ENCODE data around the gene ARAP3. TPM values are rescaled to one million over a fixed set of nuclear protein-coding genes. Genes with fewer than 3 reads are reported as not detected.

The ARAP3 gene
- total RNA-seq, 1 experiment from 2014 or later = 2.5 TPM

GRCh38 chr5:141708016-141708415 is 26.0 kb upstream of the ARAP3 start:
- H3K27me3 ChIP-seq (ENCODE audit: control insufficient read depth, insufficient read depth, low read length) = peaks cover 12% of the 10 kb centered on the region
- CTCF ChIA-PET = interaction anchor here (0.6 kb wide), 1 partner anchor 182 kb away, joined by 3 read pairs; no protein-coding TSS in a partner anchor
- POLR2A ChIA-PET = no interaction called here
- BruUV-seq (replicated peaks) = no TSS peak
- H3K4me1 ChIP-seq (ENCODE audit: control insufficient read depth, insufficient read depth, low read length) = no peaks in the 10 kb centered on the region; the same call in 1 of the 2 replicates
- ATAC-seq (no peak), DNase-seq (ENCODE audit: low read depth, low spot score) (no peak)
- no peaks in the 10 kb centered on the region for H3K9me3 ChIP-seq (ENCODE audit: control insufficient read depth, insufficient read depth, low read depth, low read length)
- intact Hi-C loops (cut with micrococcal nuclease; ENCODE audit: unreplicated experiment) (no loop called here), in situ Hi-C loops (cut with HindIII; ENCODE audit: low pct_unique_long_range_greater_than_20kb, low sequenced_read_pairs) (no loop called here)
- no peak overlapping the region for H3K4me3 ChIP-seq (ENCODE audit: low read depth in 2 of 2, low read length in 2 of 2)
- TF ChIP-seq POLR2AphosphoS5 (IDR thresholded peaks at IDR 0.05; ENCODE audit: low read depth, low read length) (no peak), REST (IDR thresholded peaks at IDR 0.05; ENCODE audit: insufficient read depth in 1 of 2, low read depth in 2 of 2, low read length in 1 of 2) (no peak), SIN3A (IDR thresholded peaks at IDR 0.05; ENCODE audit: borderline replicate concordance, insufficient read depth, low read depth, low read length) (no peak), TCF7L2 (IDR thresholded peaks at IDR 0.05; ENCODE audit: low read depth, low read length) (no peak)
- TF ChIP-seq, protein P1, sequence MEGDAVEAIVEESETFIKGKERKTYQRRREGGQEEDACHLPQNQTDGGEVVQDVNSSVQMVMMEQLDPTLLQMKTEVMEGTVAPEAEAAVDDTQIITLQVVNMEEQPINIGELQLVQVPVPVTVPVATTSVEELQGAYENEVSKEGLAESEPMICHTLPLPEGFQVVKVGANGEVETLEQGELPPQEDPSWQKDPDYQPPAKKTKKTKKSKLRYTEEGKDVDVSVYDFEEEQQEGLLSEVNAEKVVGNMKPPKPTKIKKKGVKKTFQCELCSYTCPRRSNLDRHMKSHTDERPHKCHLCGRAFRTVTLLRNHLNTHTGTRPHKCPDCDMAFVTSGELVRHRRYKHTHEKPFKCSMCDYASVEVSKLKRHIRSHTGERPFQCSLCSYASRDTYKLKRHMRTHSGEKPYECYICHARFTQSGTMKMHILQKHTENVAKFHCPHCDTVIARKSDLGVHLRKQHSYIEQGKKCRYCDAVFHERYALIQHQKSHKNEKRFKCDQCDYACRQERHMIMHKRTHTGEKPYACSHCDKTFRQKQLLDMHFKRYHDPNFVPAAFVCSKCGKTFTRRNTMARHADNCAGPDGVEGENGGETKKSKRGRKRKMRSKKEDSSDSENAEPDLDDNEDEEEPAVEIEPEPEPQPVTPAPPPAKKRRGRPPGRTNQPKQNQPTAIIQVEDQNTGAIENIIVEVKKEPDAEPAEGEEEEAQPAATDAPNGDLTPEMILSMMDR (IDR thresholded peaks at IDR 0.05) = no peak
- no peaks in the 10 kb centered on the region for H3K36me3 ChIP-seq (ENCODE audit: control insufficient read depth, insufficient read depth, low read length)
- no peak overlapping the region for H3K27ac ChIP-seq (ENCODE audit: low read length)

- TF ChIP-seq POLR2AphosphoS5 (IDR thresholded peaks at IDR 0.05; ENCODE audit: low read depth, low read length) = no peak
- TF ChIP-seq TCF7L2 (IDR thresholded peaks at IDR 0.05; ENCODE audit: low read depth, low read length) = no peak
- no peak for TF ChIP-seq REST (IDR thresholded peaks at IDR 0.05; ENCODE audit: insufficient read depth in 1 of 2, low read depth in 2 of 2, low read length in 1 of 2)
- TF ChIP-seq, protein P1 (IDR thresholded peaks at IDR 0.05) = no peak
- TF ChIP-seq SIN3A (IDR thresholded peaks at IDR 0.05; ENCODE audit: borderline replicate concordance, insufficient read depth, low read depth, low read length) = no peak
- ChIA-PET CTCF (interaction anchor here (0.6 kb wide), 1 partner anchor 182 kb away, joined by 3 read pairs; no protein-coding TSS in a partner anchor), POLR2A (no interaction called here)
- in situ Hi-C loops (cut with HindIII; ENCODE audit: low pct_unique_long_range_greater_than_20kb, low sequenced_read_pairs) = no loop called here
- intact Hi-C loops (cut with micrococcal nuclease; ENCODE audit: unreplicated experiment) = no loop called here
- DNase-seq (ENCODE audit: low read depth, low spot score) (no peak), ATAC-seq (no peak)
- Histone ChIP-seq H3K27me3 (ENCODE audit: control insufficient read depth, insufficient read depth, low read length) (peaks cover 12% of the 10 kb centered on the region), H3K36me3 (ENCODE audit: control insufficient read depth, insufficient read depth, low read length) (no peaks in the 10 kb centered on the region), H3K27ac (ENCODE audit: low read length) (no peak overlapping the region), H3K4me3 (ENCODE audit: low read depth in 2 of 2, low read length in 2 of 2) (no peak overlapping the region), H3K9me3 (ENCODE audit: control insufficient read depth, insufficient read depth, low read depth, low read length) (no peaks in the 10 kb centered on the region), H3K4me1 (ENCODE audit: control insufficient read depth, insufficient read depth, low read length) (peaks cover 2% of the 10 kb centered on the region; the same call in 1 of the 2 replicates)
- BruUV-seq (replicated peaks) = no TSS peak
These were observed 25.5 kb upstream of the ARAP3 start for GRCh38 chr5:141707510-141707909.
